Neural progenitor cell (in vitro differentiated cells): ENCODE results near the gene GEMIN5. TPM values are rescaled to one million over a fixed set of nuclear protein-coding genes. Genes with fewer than 3 reads are reported as not detected.

Source experiments
- DNase-seq: peaks from one replicate; pipeline ENCODE4 v3.0.0-alpha.2; 2016; ENCODE audit warnings: low spot score
- H2AFZ ChIP-seq: fragments of 200-600 bp; sonication (generic); replicated peaks from 2 replicates; pipeline ENCODE4 v1.6.1; 2016; ENCODE audit warnings: antibody characterized with exemption
- H3F3A ChIP-seq: fragments of 200-600 bp; sonication (generic); 2 replicates; pipeline ENCODE4 v1.6.1; 2016; ENCODE audit warnings: antibody characterized with exemption, low read depth
- H3K27ac ChIP-seq: fragments of 200-600 bp; sonication (generic); 2 replicates; pipeline ENCODE4 v1.5.1; 2016; ENCODE audit warnings: mild to moderate bottlenecking
- H3K27me3 ChIP-seq: fragments of 200-600 bp; sonication (generic); 2 replicates; pipeline ENCODE4 v1.6.1; 2016; ENCODE audit warnings: mild to moderate bottlenecking, moderate library complexity
- H3K36me3 ChIP-seq: fragments of 200-600 bp; sonication (generic); 2 replicates; pipeline ENCODE4 v1.5.1; 2016
- H3K4me1 ChIP-seq: fragments of 200-600 bp; sonication (generic); 2 replicates; pipeline ENCODE4 v1.6.1; 2016; ENCODE audit warnings: mixed run types
- H3K4me2 ChIP-seq: fragments of 200-600 bp; sonication (generic); 2 replicates; pipeline ENCODE4 v1.6.1; 2016
- H3K4me3 ChIP-seq: fragments of 200-600 bp; sonication (generic); 2 replicates; pipeline ENCODE4 v1.5.1; 2016
- H3K79me2 ChIP-seq: fragments of 200-600 bp; sonication (generic); 2 replicates; pipeline ENCODE4 v1.6.1; 2016; ENCODE audit warnings: low read depth
- H3K9ac ChIP-seq: fragments of 200-600 bp; sonication (generic); 2 replicates; pipeline ENCODE4 v1.6.1; 2016
- H3K9me3 ChIP-seq: fragments of 200-600 bp; sonication (generic); 2 replicates; pipeline ENCODE4 v1.5.1; 2016; ENCODE audit warnings: low read depth
- H4K20me1 ChIP-seq: fragments of 200-600 bp; sonication (generic); 2 replicates; pipeline ENCODE4 v1.6.1; 2016; ENCODE audit warnings: low read depth
- H3K27ac Mint-ChIP-seq: 3 replicates; pipeline ENCODE4 v1.8.0; 2021; ENCODE audit warnings: mixed read lengths
- H3K27me3 Mint-ChIP-seq: 2 replicates; pipeline ENCODE4 v1.8.0; 2022; ENCODE audit warnings: low read depth, mild to moderate bottlenecking, inconsistent platforms, moderate library complexity, mixed read lengths; ENCODE audit not compliant: insufficient read depth
- H3K36me3 Mint-ChIP-seq: 3 replicates; pipeline ENCODE4 v1.8.0; 2021; ENCODE audit warnings: mixed read lengths
- H3K4me1 Mint-ChIP-seq: 3 replicates; pipeline ENCODE4 v1.8.0; 2021; ENCODE audit warnings: mixed read lengths
- H3K4me3 Mint-ChIP-seq: 3 replicates; pipeline ENCODE4 v1.8.0; 2021; ENCODE audit warnings: mild to moderate bottlenecking, moderate library complexity, mixed read lengths
- H3K9me3 Mint-ChIP-seq: 3 replicates; pipeline ENCODE4 v1.8.0; 2020; ENCODE audit warnings: mixed read lengths
- CTCF ChIP-seq: fragments of 200-600 bp; sonication (generic); IDR thresholded peaks from 2 replicates; pipeline ENCODE4 v1.5.1; 2017; ENCODE audit warnings: antibody characterized with exemption, mild to moderate bottlenecking
- EZH2 ChIP-seq: fragments of 200-600 bp; sonication (generic); IDR thresholded peaks from 2 replicates; pipeline ENCODE4 v1.6.1; 2017; ENCODE audit warnings: antibody characterized with exemption, mild to moderate bottlenecking, moderate library complexity
- EZH2phosphoT487 ChIP-seq: fragments of 200-600 bp; sonication (generic); IDR thresholded peaks from 2 replicates; pipeline ENCODE4 v1.6.1; 2017; ENCODE audit warnings: antibody characterized with exemption
- total RNA-seq: library from RNA; depleted of rRNA; stranded (reverse); fragments of >200 nt; gene quantifications from 2 replicates; pipeline ENCODE4 v1.2.3, GENCODE V29; 2015; ENCODE audit warnings: low replicate concordance

GEMIN5 gene
- total RNA-seq, 1 donor from 2014 or later: 18.5 TPM

DNA sequence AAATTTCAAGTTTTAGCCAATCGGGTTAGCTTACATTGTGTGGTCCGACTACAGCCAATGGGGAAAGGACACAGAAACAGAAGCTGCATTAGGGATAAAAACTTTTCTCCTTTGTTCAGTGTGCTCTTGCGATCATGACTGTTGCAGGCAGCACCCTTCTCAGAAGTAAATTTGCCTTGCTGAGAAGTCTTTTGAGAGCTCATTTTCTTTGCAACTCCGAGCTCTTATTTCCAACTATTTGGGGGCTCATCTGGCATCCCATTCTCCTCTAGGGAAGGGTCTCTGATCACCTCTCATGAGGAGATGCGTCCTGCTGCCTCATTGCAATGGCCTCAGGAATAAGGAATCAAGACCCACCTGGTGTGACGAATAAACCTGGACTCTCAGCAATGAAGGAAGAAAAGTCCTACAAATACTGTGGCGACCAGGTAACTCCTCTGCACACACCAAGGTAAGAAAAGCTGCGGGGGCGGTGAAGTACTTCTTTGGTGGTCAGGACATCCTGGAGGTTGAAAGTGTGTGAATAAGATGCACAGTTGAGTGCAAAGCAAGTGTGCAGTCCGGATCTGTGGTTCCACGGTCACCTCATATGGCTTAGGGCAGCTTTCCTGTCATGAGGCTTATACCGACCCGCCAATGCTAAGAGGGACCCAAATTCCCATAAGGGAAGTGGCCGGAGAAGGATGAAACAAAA, 59.2 kb downstream of the GEMIN5 start:
- Histone ChIP-seq H3K9me3 (no peaks in the 10 kb centered on the region), H3K27me3 (no peaks in the 10 kb centered on the region), H3K36me3 (peaks cover 3% of the 10 kb centered on the region), H3K4me2 (no peak overlapping the region), H3K4me3 (no peak overlapping the region), H4K20me1 (no peaks in the 10 kb centered on the region), H3K27ac (no peak overlapping the region), H3K79me2 (no peaks in the 10 kb centered on the region), H3F3A (no peaks in the 10 kb centered on the region), H3K9ac (no peak overlapping the region), H2AFZ (no peak overlapping the region), H3K4me1 (no peaks in the 10 kb centered on the region)
- H3K9me3 Mint-ChIP-seq: peaks cover 5% of the 10 kb centered on the region
- no peak for TF ChIP-seq EZH2phosphoT487
- TF ChIP-seq CTCF: no peak
- no peak for TF ChIP-seq EZH2
- no peaks in the 10 kb centered on the region for H3K27me3 Mint-ChIP-seq
- no peak overlapping the region for H3K27ac Mint-ChIP-seq
- H3K36me3 Mint-ChIP-seq: peaks cover 44% of the 10 kb centered on the region
- H3K4me1 Mint-ChIP-seq: no peaks in the 10 kb centered on the region
- H3K4me3 Mint-ChIP-seq: no peak overlapping the region
- no peak for DNase-seq

DNA sequence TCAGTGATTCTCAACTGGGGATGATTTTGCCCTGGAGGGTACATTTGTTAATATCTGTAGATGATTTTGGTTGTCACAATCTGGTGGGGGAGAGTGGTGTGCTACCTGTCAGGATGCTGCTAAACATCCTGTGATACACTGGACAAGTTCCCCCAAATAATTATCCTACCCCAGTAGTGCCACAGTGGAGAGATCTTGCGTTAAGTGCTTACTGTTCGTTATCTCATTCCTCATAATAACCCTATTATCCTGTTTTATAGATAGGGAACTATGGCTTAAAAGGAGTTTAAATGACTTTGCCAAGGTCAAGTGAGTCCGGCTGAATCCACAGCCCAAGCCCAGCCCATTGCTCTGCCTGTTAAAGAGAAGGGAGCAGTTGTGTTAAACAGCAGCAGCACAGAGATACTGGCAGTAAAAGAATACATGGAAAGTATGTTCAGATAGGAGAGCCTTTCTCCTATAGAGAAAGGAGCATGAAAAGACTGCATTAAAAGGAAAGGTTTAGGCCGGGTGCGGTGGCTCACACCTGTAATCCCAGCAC, 64.2 kb downstream of the GEMIN5 start:
- no peak overlapping the region for H3K4me2 ChIP-seq
- peaks cover 45% of the 10 kb centered on the region for H3K36me3 Mint-ChIP-seq
- H3K4me3 Mint-ChIP-seq: no peak overlapping the region
- H3K4me1 ChIP-seq: no peaks in the 10 kb centered on the region
- no peaks in the 10 kb centered on the region for H3F3A ChIP-seq
- no peaks in the 10 kb centered on the region for H3K9me3 ChIP-seq
- H3K27ac Mint-ChIP-seq: no peak overlapping the region
- H2AFZ ChIP-seq: no peak overlapping the region
- H3K9me3 Mint-ChIP-seq: peaks cover under 1% of the 10 kb centered on the region
- DNase-seq: no peak
- no peak for TF ChIP-seq EZH2
- no peak for TF ChIP-seq CTCF
- TF ChIP-seq EZH2phosphoT487: no peak
- no peaks in the 10 kb centered on the region for H3K27me3 ChIP-seq
- H4K20me1 ChIP-seq: no peaks in the 10 kb centered on the region
- peaks cover 4% of the 10 kb centered on the region for H3K79me2 ChIP-seq
- peaks cover 11% of the 10 kb centered on the region for H3K36me3 ChIP-seq
- H3K4me1 Mint-ChIP-seq: no peaks in the 10 kb centered on the region
- H3K27ac ChIP-seq: no peak overlapping the region
- no peaks in the 10 kb centered on the region for H3K27me3 Mint-ChIP-seq
- no peak overlapping the region for H3K4me3 ChIP-seq
- no peak overlapping the region for H3K9ac ChIP-seq

GRCh38 chr5:154871734-154872133, 66.3 kb downstream of the GEMIN5 start:
- H3K36me3 Mint-ChIP-seq: peaks cover 41% of the 10 kb centered on the region
- no peak for DNase-seq
- TF ChIP-seq CTCF (no peak), EZH2 (no peak), EZH2phosphoT487 (no peak)
- H3K27me3 ChIP-seq: no peaks in the 10 kb centered on the region
- H3K9me3 ChIP-seq: no peaks in the 10 kb centered on the region
- no peak overlapping the region for H3K4me2 ChIP-seq
- no peak overlapping the region for H3K27ac Mint-ChIP-seq
- peaks cover 16% of the 10 kb centered on the region for H3K79me2 ChIP-seq
- no peaks in the 10 kb centered on the region for H3K27me3 Mint-ChIP-seq
- H2AFZ ChIP-seq: no peak overlapping the region
- no peak overlapping the region for H3K4me3 Mint-ChIP-seq
- H3K9ac ChIP-seq: no peak overlapping the region
- H3K4me3 ChIP-seq: no peak overlapping the region
- H3K4me1 Mint-ChIP-seq: no peaks in the 10 kb centered on the region
- H3F3A ChIP-seq: no peaks in the 10 kb centered on the region
- H3K36me3 ChIP-seq: peaks cover 11% of the 10 kb centered on the region
- H4K20me1 ChIP-seq: no peaks in the 10 kb centered on the region
- no peaks in the 10 kb centered on the region for H3K4me1 ChIP-seq
- no peaks in the 10 kb centered on the region for H3K9me3 Mint-ChIP-seq
- H3K27ac ChIP-seq: no peak overlapping the region
